HG03039 (cell line): Measurements from ENCODE around the gene AKAP13.
"Not testable (repeated sequence)": the region's sequence is repeated elsewhere in the genome, so short reads cannot be mapped to it uniquely, and the experiment has no call there.

Experiments used
- ATAC-seq: cut with Tn5 transposase; IDR thresholded peaks from one replicate; pipeline ENCODE4 v1.9.1; 2021; ENCODE audit warnings: mild to moderate bottlenecking, moderate library complexity; ENCODE audit not compliant: unreplicated experiment

Gene AKAP13

GRCh38 chr15:85583923-85584390 is 203.6 kb downstream of the AKAP13 start:
- ATAC-seq = no peak

DNA sequence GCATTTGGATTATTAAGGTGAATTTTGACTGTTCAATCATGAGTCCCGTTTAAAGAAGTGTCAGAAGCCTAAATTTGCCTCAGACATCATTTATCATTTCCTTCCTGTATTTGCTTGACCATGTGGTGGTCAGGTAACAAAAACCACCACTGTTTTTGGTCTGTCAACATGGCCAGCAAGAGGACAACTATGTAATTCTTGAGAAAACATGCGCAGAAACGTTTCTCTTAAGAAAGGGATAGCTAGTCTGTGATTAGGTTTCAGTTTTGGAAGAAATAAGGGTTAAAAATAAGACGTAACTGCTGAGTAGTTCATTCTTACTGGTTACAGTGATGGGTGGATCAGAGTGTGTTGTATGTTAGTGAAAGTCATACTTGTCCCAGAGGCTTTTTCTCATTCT is 204.5 kb downstream of the AKAP13 start:
- ATAC-seq = no peak

DNA sequence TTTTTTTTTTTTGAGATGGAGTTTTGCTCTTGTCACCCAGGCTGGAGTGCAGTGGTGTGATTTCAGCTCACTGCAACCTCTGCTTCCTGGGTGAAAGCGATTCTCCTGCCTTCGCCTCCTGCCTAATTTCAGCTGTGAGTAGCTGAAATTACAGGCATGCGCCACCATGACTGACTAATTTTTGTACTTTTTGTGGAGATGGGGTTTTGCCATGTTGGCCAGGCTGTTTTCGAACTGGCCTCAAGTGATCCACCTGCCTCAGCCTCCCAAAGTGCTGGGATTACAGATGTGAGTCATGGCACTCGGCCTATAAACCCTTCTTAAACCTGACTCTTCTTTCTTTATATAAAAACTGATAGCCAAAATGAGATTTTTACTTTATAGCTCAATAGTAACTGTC is 205.8 kb downstream of the AKAP13 start:
- not testable (repeated sequence) for ATAC-seq

DNA sequence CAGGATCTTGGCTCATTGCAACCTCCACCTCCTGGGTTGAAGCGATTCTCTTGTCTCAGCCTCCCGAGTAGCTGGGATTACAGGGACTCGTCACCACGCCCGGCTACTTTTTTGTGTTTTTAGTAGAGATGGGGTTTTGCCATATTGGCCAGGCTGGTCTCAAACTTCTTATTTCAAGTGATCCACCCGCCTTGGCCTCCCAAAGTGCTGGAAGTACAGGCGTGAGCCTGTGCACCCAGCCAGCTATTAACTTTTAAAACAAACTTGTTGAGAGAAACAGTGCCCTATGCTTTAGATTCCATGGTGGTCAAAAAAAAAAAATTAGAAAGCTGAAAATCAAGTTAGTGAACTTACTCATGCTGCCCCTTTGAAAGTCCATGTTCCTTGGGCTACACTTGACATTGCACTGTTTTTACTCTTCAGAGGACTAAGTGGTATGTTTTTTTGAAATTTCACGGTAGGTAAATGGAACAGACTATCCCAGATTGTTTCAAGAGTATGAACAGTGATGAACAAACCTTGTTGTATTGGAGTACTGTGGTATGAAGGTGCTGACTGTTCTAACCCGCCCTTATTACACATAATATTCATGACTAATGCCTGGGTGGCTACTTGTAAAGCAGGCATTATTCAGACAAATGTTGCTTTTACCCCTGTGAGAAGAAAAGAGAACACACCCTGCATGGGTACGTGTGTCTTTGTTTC is 207.5 kb downstream of the AKAP13 start:
- no peak for ATAC-seq

- no peak for ATAC-seq
Observed at GRCh38 chr15:85588677-85589076, 208.3 kb downstream of the AKAP13 start.

DNA sequence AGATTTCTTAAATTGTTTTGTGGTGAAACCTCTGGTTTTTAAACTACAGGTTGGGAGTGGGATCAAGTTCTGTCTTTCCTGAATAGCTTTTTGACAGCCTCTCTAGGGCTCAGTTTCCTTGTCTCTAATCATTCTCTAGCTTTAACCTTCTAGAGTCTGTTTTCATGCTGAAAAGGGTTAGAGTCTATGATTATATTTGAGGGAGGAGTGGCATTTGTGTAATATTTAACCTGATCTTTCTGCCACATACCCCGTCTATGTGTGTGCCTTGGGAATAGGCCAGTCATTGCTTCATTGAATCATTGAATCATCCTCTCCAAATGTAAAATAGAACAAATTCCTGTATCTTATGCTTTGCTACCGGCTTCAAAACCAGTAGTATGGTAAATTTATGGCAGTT is 209.4 kb downstream of the AKAP13 start:
- no peak for ATAC-seq

DNA sequence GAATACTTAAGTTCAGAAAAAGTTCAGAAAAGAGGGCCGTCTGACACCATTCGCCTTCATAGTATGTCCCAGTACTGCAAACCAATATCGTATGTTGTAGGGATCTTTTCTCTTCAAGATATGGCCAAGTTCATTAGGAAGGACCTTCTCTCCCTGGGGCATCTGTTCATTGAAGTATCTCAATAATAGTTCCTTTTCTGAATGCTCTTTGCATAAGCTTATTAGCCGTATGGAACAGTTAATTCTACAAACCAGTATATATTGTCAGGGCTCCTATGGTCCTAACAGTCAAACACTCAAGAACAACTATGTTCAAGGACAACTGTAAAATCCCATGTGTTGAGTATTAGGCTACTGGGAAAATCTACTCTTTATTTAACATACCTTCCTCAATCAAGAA is 211.2 kb downstream of the AKAP13 start:
- ATAC-seq = no peak

GRCh38 chr15:85592148-85592547 is 211.7 kb downstream of the AKAP13 start:
- ATAC-seq = no peak

DNA sequence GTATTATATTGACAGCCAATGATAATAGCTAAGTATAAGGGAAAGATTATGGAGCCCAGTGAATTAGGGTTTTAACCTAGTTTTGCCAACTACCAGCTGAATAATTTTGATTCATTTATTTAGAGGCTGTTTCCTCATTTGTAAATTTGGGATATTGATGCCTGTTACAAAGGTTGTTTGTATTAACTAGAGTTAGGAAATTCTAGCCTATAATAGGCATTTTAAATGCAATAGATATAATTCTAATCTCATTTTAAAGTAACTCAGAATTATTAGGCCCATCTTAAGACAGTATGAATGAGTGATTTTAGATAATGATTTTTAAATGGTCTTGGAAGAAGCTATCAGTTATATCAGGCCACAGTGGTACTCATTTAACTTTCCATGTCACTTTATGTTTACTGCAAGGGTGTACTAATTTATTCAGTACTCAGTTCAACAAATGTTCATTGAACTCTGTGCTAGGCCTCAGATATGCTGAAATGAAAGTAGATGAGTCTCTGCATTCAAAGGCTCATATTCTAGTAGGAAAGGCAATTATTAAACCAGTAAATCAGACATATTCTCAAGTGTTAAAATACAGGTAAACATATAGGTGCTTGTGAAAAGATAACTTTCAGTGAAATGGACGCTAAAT is 213.5 kb downstream of the AKAP13 start:
- ATAC-seq = no peak

- no peak for ATAC-seq
Observed at GRCh38 chr15:85595804-85596536, 215.6 kb downstream of the AKAP13 start.

DNA sequence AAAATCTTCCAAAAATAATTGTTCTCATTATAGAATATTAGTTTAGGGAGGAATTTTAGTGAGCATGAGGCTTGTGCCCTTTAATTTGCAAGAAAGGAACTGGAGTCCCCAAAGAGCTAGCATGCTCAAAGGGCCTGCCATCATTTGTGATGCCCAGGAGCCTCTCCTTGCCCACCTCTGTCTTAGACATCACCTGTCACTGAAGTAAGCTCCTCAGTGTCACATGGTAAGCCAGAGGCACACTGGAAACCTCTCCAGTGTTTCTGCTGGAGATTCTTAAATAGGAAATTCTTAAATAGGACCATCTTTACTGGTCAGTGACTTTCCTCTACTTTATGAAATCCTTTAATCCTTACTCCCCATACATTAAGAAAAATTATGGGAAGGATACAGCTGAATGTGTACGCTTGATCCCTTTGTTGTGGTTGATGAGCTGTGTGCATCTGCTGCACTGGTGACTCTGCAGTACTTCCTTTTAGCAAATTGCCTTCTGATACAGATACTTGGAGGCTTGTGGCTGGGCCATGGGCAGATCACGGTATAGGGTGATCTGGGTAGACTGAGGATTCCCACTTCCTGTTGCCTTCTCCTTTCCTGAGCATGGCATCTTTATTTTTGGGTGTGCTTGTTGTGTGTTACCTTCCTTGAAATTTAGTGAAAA is 216.9 kb downstream of the AKAP13 start:
- ATAC-seq = no peak

GRCh38 chr15:85598219-85598618 is 217.8 kb downstream of the AKAP13 start:
- no peak for ATAC-seq

GRCh38 chr15:85598718-85599398 is 218.5 kb downstream of the AKAP13 start:
- ATAC-seq = no peak

DNA sequence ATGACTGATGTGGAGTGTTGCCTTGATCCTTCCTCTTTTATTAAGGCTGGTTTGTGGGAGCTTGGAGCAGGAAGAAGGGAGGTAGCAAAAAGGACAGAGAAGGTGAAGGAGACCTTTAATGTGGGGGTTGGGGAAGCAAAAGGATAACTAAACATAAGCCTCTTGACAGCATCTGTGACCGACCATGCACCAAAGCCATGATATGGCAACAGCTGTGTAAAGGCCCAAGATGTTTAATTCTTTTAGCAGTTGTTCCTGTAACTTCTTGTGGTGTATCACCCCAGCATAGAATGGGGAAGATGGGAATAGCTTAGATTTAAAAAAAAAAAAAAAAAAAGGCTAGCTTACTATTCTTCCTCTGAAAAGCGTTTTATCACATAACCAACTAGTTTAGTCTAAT is 219.6 kb downstream of the AKAP13 start:
- no peak for ATAC-seq

DNA sequence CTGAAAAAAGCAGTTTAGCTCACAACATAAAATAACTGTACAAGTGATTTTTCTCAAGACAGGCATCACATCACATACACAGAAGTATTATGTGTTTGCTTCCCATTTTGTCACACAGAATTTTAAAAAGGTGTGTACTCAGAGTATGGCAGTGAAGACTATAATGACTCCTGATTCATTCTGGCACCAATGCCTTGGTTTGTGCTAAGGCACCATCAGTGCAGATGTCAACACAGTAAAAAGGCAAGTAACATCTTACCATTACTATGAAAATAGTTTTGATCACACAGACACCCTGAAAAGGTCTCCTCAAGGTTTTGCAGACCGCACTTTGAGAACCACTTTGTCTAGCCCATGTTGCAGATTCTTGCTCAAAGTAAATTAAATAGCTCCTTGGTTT is 222.8 kb downstream of the AKAP13 start:
- no peak for ATAC-seq

GRCh38 chr15:85603703-85604102 is 223.3 kb downstream of the AKAP13 start:
- no peak for ATAC-seq

DNA sequence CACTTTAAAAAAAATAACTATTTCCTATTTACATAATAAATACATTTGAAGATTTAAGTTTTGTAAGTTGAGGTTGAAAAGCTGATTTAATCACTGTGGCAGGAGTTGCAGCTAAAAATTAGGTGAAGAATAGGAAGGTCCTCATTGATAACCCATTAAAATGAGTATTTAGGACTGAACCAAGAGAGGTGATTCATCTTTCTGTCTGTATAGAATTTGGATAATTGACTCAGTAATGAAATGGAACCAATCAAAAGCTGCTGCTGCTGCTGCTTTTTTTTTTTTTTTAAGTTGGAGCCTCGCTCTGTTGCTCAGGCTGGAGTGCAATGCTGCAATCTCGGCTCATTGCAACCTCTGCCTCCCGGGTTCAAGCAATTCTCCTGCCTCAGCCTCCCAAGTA is 223.8 kb downstream of the AKAP13 start:
- ATAC-seq = no peak

DNA sequence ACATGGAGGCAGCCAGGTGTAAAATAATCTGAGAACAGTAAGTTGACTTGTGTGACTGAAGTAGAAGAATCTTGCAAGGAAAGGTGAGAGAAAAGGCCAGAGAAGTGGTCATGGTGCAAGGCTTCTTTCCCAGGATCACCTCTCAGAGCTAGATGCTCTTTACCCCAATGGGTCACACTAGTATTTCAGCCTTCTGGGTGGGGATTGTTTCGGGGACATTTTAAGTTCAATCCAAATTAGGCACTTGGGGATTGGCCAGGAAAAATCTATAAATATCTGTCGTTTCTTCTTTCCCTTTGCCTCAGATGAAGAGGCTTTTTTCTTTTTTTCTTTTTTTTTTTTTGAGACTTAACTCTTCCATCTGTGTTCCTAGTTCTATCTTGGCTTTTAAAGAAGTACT is 226.3 kb downstream of the AKAP13 start:
- no peak for ATAC-seq

- ATAC-seq = no peak
Observed at GRCh38 chr15:85607141-85607806, 226.9 kb downstream of the AKAP13 start.

DNA sequence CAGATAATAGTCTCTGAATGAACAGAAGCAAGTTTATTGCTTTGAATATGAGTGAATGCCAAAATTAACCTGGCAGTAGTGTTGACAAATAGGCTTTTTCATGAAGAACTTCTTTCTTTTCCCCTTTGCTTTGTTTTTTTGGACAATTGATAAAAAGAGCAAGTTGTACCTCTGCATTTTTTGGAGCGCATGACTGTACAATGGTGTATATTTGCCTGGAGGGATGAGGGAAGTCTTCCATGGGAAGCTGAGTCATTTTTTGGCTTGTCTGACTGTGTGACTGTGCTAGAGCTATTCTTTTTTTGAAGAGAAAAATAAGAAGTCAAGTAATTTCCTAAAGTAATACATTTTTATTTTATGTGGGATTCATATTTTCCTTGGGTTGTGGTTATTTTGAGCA is 227.4 kb downstream of the AKAP13 start:
- no peak for ATAC-seq
